Endodermal cell (in vitro differentiated cells): Measurements from ENCODE around the gene RBL1. TPM values are rescaled to one million over a fixed set of nuclear protein-coding genes. Genes with fewer than 3 reads are reported as not detected.
"Not testable (repeated sequence)": the region's sequence is repeated elsewhere in the genome, so short reads cannot be mapped to it uniquely, and the experiment has no call there.

Experiments used
- DNase-seq: peaks from one replicate; pipeline ENCODE4 v3.0.0-alpha.2; 2017
- H3K27ac ChIP-seq: 2 replicates; pipeline ENCODE4 v1.5.1; 2013; ENCODE audit warnings: mild to moderate bottlenecking, low read depth, low read length, moderate library complexity
- H3K27me3 ChIP-seq: 2 replicates; pipeline ENCODE4 v1.6.1; 2013; ENCODE audit warnings: mild to moderate bottlenecking, low read length, moderate library complexity; ENCODE audit not compliant: insufficient read depth, control insufficient read depth, poor library complexity, severe bottlenecking
- H3K36me3 ChIP-seq: 2 replicates; pipeline ENCODE4 v1.7.0; 2013; ENCODE audit warnings: mild to moderate bottlenecking, low read length, moderate library complexity; ENCODE audit not compliant: control insufficient read depth, insufficient read depth
- H3K4me1 ChIP-seq: one replicate; pipeline ENCODE4 v1.7.0; 2013; ENCODE audit warnings: low read length; ENCODE audit not compliant: control insufficient read depth, insufficient read depth
- H3K4me3 ChIP-seq: 2 replicates; pipeline ENCODE4 v1.5.1; 2013; ENCODE audit warnings: mild to moderate bottlenecking, low read length, moderate library complexity
- H3K9ac ChIP-seq: 2 replicates; pipeline ENCODE4 v1.6.1; 2013; ENCODE audit warnings: mild to moderate bottlenecking, low read length, moderate library complexity; ENCODE audit not compliant: poor library complexity, severe bottlenecking; ENCODE audit errors: extremely low read depth
- H3K9me3 ChIP-seq: 2 replicates; pipeline ENCODE4 v1.6.1; 2013; ENCODE audit warnings: mild to moderate bottlenecking, low read length, moderate library complexity; ENCODE audit not compliant: control insufficient read depth
- H3K27ac Mint-ChIP-seq: 2 replicates; pipeline ENCODE4 v1.8.0; 2020; ENCODE audit warnings: mixed read lengths
- H3K27me3 Mint-ChIP-seq: 2 replicates; pipeline ENCODE4 v1.8.0; 2021; ENCODE audit warnings: mild to moderate bottlenecking, mixed read lengths; ENCODE audit not compliant: insufficient read depth
- H3K36me3 Mint-ChIP-seq: 2 replicates; pipeline ENCODE4 v1.8.0; 2020; ENCODE audit warnings: low read depth, mixed read lengths
- H3K4me1 Mint-ChIP-seq: 2 replicates; pipeline ENCODE4 v1.8.0; 2020; ENCODE audit warnings: mixed read lengths
- H3K4me3 Mint-ChIP-seq: 2 replicates; pipeline ENCODE4 v1.8.0; 2020; ENCODE audit warnings: mild to moderate bottlenecking, moderate library complexity, mixed read lengths
- H3K9me3 Mint-ChIP-seq: 2 replicates; pipeline ENCODE4 v1.8.0; 2020; ENCODE audit warnings: mild to moderate bottlenecking, mixed read lengths
- WGBS, 2 experiments: methylation state at CpG; one replicate each; pipeline versions ENCODE4 v1.1.5 to v1.1.7; 2013; ENCODE audit warnings: missing lambda C conversion rate in 2 of 2, mixed read lengths in 1 of 2; ENCODE audit not compliant: insufficient coverage in 1 of 2, insufficient read length in 1 of 2; 5-methylcytosine and 5-hydroxymethylcytosine counted together
- total RNA-seq, 2 donors: library from RNA; stranded (reverse); fragmentation: NEBNext Ultra II Directional in 1 of 2; extraction: Animal tissue kit (Norgen Biotek cat#: 25700) in 1 of 2; gene quantifications; 2 replicates in 1 of 2; 3 replicates in 1 of 2; pipeline ENCODE4 v1.2.1, GENCODE V29; 2021
- TF ChIP-seq, protein P1 (sequence below): fragments of 200-600 bp; sonication (generic); conservative IDR thresholded peaks from 2 replicates; pipeline ENCODE4 v1.5.0; 2021; ENCODE audit warnings: antibody characterized with exemption, mild to moderate bottlenecking

Gene RBL1
- total RNA-seq, 2 donors from 2014 or later = 11.4 to 16.7 TPM

DNA sequence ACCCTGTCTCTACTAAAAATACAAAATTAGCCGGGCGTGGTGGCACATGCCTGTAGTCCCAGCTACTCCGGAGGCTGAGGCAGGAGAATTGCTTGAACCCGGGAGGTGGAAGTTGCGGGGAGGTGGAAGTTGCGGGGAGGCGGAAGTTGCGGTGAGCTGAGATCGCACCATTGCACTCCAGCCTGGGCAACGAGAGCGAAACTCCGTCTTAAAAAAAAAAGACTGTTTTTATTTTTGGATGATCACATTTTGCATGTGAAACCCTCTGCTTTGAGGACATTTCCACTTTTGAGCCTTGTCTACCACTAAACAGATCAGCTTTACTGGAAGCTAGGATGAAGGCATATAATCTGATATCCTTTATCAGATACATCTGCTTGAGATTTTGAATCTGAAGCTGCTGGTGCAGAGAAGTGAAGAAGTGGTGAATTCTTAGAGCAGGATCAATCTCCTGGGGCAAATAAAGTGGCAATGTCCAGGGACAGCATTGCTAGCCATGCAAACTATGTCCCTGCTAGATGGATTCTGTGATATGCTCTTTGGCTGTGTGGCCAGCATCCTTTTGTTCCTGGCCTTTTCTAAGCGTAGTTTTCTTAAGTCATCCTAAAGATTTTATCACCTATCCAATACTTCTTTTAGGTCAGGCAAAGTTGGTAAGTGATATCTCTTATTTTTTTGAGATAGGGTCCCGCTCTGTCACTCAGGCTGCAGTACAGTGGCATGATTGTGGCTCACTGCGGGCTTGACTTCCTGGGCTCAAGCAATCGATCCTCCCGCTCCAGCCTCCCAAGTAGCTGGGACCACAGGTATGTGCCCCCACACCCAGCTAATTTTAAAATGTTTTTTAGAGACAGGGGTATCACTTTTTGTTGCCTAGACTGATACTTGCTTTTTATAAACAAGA, 23.3 kb downstream of the RBL1 start:
- DNase-seq = no peak
- Histone ChIP-seq H3K4me1 (no peaks in the 10 kb centered on the region), H3K9me3 (peaks cover 12% of the 10 kb centered on the region), H3K27me3 (no peaks in the 10 kb centered on the region), H3K4me3 (no peak overlapping the region), H3K9ac (no peak overlapping the region), H3K27ac (no peak overlapping the region), H3K36me3 (peaks cover 4% of the 10 kb centered on the region)
- Mint-ChIP-seq H3K27ac (no peak overlapping the region), H3K27me3 (no peaks in the 10 kb centered on the region), H3K36me3 (peaks cover 41% of the 10 kb centered on the region), H3K4me3 (no peak overlapping the region), H3K9me3 (peaks cover 21% of the 10 kb centered on the region), H3K4me1 (no peaks in the 10 kb centered on the region)
- TF ChIP-seq, protein P1, sequence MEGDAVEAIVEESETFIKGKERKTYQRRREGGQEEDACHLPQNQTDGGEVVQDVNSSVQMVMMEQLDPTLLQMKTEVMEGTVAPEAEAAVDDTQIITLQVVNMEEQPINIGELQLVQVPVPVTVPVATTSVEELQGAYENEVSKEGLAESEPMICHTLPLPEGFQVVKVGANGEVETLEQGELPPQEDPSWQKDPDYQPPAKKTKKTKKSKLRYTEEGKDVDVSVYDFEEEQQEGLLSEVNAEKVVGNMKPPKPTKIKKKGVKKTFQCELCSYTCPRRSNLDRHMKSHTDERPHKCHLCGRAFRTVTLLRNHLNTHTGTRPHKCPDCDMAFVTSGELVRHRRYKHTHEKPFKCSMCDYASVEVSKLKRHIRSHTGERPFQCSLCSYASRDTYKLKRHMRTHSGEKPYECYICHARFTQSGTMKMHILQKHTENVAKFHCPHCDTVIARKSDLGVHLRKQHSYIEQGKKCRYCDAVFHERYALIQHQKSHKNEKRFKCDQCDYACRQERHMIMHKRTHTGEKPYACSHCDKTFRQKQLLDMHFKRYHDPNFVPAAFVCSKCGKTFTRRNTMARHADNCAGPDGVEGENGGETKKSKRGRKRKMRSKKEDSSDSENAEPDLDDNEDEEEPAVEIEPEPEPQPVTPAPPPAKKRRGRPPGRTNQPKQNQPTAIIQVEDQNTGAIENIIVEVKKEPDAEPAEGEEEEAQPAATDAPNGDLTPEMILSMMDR = no peak
- WGBS, 2 experiments = 92 to 93% methylated on average over 13 to 17 of the region's 17 CpGs

DNA sequence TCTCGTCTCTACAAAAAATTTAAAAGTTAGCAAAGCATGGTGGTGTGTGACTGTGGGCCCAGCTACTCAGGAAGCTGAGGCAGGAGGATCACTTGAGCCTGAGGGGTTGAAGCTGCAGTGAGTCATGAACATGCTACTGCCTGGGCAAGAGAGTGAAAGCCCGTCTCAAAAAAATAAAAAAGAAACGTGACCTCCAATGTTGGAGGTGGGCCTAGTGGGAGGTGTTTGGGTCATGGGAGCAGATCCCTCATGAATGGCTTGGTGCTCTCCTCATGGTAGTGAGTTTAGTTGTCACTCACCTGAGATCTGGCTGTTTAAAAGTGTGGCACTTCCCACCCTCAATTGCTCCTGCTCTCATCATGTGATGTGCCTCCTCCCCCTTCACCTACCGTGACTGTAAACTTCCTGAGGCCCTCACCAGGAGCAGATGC, 24.3 kb downstream of the RBL1 start:
- WGBS, 2 experiments = 81 to 83% methylated on average over 2 to 4 of the region's 4 CpGs
- Histone ChIP-seq H3K27me3 (no peaks in the 10 kb centered on the region), H3K9me3 (peaks cover 12% of the 10 kb centered on the region), H3K27ac (no peak overlapping the region), H3K4me3 (no peak overlapping the region), H3K36me3 (peaks cover 10% of the 10 kb centered on the region), H3K4me1 (no peaks in the 10 kb centered on the region), H3K9ac (no peak overlapping the region)
- TF ChIP-seq, protein P1 = no peak
- peak overlapping the region; percentile 70 for H3K27ac Mint-ChIP-seq
- H3K36me3 Mint-ChIP-seq = peaks cover 51% of the 10 kb centered on the region
- no peaks in the 10 kb centered on the region for H3K27me3 Mint-ChIP-seq
- H3K4me3 Mint-ChIP-seq = no peak overlapping the region
- H3K9me3 Mint-ChIP-seq = peaks cover 21% of the 10 kb centered on the region
- DNase-seq = no peak
- H3K4me1 Mint-ChIP-seq = peaks cover 1% of the 10 kb centered on the region

DNA sequence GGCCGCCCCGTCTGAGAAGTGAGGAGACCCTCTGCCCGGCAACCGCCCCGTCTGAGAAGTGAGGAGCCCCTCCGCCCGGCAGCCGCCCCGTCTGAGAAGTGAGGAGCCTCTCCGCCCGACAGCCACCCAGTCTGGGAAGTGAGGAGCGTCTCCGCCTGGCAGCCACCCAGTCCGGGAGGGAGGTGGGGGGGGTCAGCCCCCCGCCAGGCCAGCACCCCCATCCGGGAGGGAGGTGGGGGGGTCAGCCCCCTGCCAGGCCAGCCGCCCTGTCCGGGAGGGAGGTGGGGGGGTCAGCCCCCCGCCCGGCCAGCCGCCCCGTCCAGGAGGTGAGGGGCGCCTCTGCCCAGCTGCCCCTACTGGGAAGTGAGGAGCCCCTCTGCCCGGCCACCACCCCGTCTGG, 26.2 kb downstream of the RBL1 start:
- peaks cover 10% of the 10 kb centered on the region for H3K9me3 Mint-ChIP-seq
- H3K36me3 ChIP-seq = peaks cover 27% of the 10 kb centered on the region
- not testable (repeated sequence) for H3K9me3 ChIP-seq, H3K4me1 Mint-ChIP-seq, H3K27ac Mint-ChIP-seq, H3K4me1 ChIP-seq, H3K27ac ChIP-seq, H3K27me3 ChIP-seq, H3K27me3 Mint-ChIP-seq, DNase-seq, H3K9ac ChIP-seq, H3K4me3 ChIP-seq, H3K4me3 Mint-ChIP-seq
- WGBS, 2 experiments = 88 to 100% methylated on average over 2 to 6 of the region's 25 CpGs
- peaks cover 56% of the 10 kb centered on the region for H3K36me3 Mint-ChIP-seq
